HEK293 (cell line): ENCODE results near the gene CACNA1C.

Source experiments
- CTCF ChIA-PET: fragments of 350-600 bp; formaldehyde crosslinking; extraction: SDS; loops from one replicate; lab custom pipeline; 2021; ENCODE audit warnings: antibody characterized with exemption; lab: Yijun Ruan, JAX
- POLR2A ChIA-PET: fragments of 300-600 bp; formaldehyde crosslinking; extraction: SDS; loops from one replicate; lab custom pipeline; 2020; ENCODE audit warnings: antibody characterized with exemption, inconsistent platforms; lab: Yijun Ruan, JAX
- H3K27ac ChIP-seq: fragments of 200-500 bp; sonication (Bioruptor generic); 2 replicates; pipeline ENCODE4 v1.5.1; 2014; ENCODE audit warnings: low read depth, low read length, control low read depth, inconsistent platforms; ENCODE audit errors: extremely low read depth
- H3K36me3 ChIP-seq, 2 experiments: fragments of 200-500 bp in 1 of 2; sonication (Bioruptor generic) in 1 of 2; 1 replicate in 1 of 2; 2 replicates in 1 of 2; pipeline ENCODE4 v1.5.1; 2014 to 2017; ENCODE audit warnings: inconsistent platforms in 2 of 2, low read length in 2 of 2; ENCODE audit not compliant: control insufficient read depth in 2 of 2, insufficient read depth in 1 of 2
- H3K4me1 ChIP-seq: fragments of 200-500 bp; sonication (Bioruptor generic); 2 replicates; pipeline ENCODE4 v1.5.1; 2014; ENCODE audit warnings: mild to moderate bottlenecking, low read length, inconsistent platforms; ENCODE audit not compliant: control insufficient read depth, insufficient read depth
- H3K4me3 ChIP-seq: 2 replicates; pipeline ENCODE4 v1.5.1; 2011; ENCODE audit warnings: low read depth, mild to moderate bottlenecking, control low read depth, low read length, moderate library complexity
- H3K9me3 ChIP-seq: fragments of 200-500 bp; sonication (Bioruptor generic); 2 replicates; pipeline ENCODE4 v1.5.1; 2014; ENCODE audit warnings: low read depth, low read length, inconsistent platforms; ENCODE audit not compliant: control insufficient read depth, insufficient read depth
- HIC1 ChIP-seq: fragments of 450-650 bp; formaldehyde crosslinking; IDR thresholded peaks from 2 replicates; pipeline ENCODE4 v1.5.1; 2016; ENCODE audit warnings: missing biosample characterization, missing genetic modification characterization
- PATZ1 ChIP-seq: fragments of 450-650 bp; formaldehyde crosslinking; IDR thresholded peaks from 2 replicates; pipeline ENCODE4 v1.5.1; 2016; ENCODE audit warnings: missing biosample characterization, missing genetic modification characterization
- REPIN1 ChIP-seq: fragments of 450-650 bp; formaldehyde crosslinking; IDR thresholded peaks from 2 replicates; pipeline ENCODE4 v1.5.1; 2017; ENCODE audit warnings: missing biosample characterization, missing genetic modification characterization, low read depth
- TRIM28 ChIP-seq: IDR thresholded peaks from 2 replicates; pipeline ENCODE4 v1.6.1; 2011; ENCODE audit warnings: low read length, control low read depth, borderline replicate concordance
- ZIC2 ChIP-seq: fragments of 450-650 bp; formaldehyde crosslinking; IDR thresholded peaks from 2 replicates; pipeline ENCODE4 v1.5.1; 2016; ENCODE audit warnings: missing biosample characterization, missing genetic modification characterization
- ZNF670 ChIP-seq: fragments of 450-650 bp; formaldehyde crosslinking; IDR thresholded peaks from 2 replicates; pipeline ENCODE4 v1.5.1; 2016; ENCODE audit warnings: missing biosample characterization, missing genetic modification characterization, low read depth
- ZNF791 ChIP-seq: fragments of 450-650 bp; formaldehyde crosslinking; IDR thresholded peaks from 2 replicates; pipeline ENCODE4 v1.5.1; 2016; ENCODE audit warnings: missing biosample characterization, missing genetic modification characterization
- ZNF830 ChIP-seq: fragments of 450-650 bp; IDR thresholded peaks from 2 replicates; pipeline ENCODE4 v1.5.0; 2018; ENCODE audit warnings: missing biosample characterization, missing genetic modification characterization, low read depth, mild to moderate bottlenecking, moderate library complexity
- TF ChIP-seq, protein P1 (sequence below): fragments of 450-650 bp; formaldehyde crosslinking; IDR thresholded peaks from 2 replicates; pipeline ENCODE4 v1.5.1; 2016; ENCODE audit warnings: missing biosample characterization, missing genetic modification characterization, low read depth

CACNA1C gene

GRCh38 chr12:2411011-2411410 lies 358.2 kb downstream of the CACNA1C start (continued):
- TF ChIP-seq HIC1 (no peak), ZNF830 (tag by site-specific recombination) (no peak), ZNF670 (tag by site-specific recombination) (no peak)
- TF ChIP-seq, protein P1, sequence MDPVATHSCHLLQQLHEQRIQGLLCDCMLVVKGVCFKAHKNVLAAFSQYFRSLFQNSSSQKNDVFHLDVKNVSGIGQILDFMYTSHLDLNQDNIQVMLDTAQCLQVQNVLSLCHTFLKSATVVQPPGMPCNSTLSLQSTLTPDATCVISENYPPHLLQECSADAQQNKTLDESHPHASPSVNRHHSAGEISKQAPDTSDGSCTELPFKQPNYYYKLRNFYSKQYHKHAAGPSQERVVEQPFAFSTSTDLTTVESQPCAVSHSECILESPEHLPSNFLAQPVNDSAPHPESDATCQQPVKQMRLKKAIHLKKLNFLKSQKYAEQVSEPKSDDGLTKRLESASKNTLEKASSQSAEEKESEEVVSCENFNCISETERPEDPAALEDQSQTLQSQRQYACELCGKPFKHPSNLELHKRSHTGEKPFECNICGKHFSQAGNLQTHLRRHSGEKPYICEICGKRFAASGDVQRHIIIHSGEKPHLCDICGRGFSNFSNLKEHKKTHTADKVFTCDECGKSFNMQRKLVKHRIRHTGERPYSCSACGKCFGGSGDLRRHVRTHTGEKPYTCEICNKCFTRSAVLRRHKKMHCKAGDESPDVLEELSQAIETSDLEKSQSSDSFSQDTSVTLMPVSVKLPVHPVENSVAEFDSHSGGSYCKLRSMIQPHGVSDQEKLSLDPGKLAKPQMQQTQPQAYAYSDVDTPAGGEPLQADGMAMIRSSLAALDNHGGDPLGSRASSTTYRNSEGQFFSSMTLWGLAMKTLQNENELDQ (tag by site-specific recombination) = no peak

- Histone ChIP-seq H3K36me3 (no peaks in the 10 kb centered on the region), H3K4me1 (no peaks in the 10 kb centered on the region), H3K27ac (no peak overlapping the region), H3K4me3 (no peak overlapping the region), H3K9me3 (no peaks in the 10 kb centered on the region)
- ChIA-PET POLR2A (no interaction called here), CTCF (interaction anchor here (1.2 to 1.6 kb wide), 2 partner anchors 16 to 17 kb away, joined by 3 to 6 read pairs; no protein-coding TSS in a partner anchor)
- TF ChIP-seq TRIM28 = no peak
- TF ChIP-seq ZIC2 (tag by site-specific recombination) = peak; percentile 77
Observed at GRCh38 chr12:2411616-2412304, 359.0 kb downstream of the CACNA1C start.

DNA sequence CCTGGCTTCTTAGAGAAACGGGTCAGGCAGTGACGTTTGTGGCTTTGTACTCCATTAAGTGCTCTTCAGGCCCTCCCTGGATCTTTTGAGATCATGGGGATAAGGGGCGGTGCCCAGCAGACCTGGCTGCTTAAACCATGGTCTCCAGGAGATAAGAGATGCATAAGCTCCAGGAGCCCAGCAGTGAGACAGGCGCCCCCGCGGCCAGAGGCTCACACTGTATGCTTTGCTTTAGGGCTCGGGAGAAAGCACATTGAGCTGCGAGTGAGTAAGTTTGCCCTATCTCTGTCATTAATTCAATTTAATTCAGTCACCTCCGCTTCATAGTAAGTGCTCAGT lies 359.5 kb downstream of the CACNA1C start:
- no peak overlapping the region for H3K27ac ChIP-seq
- ChIA-PET POLR2A (no interaction called here), CTCF (interaction anchor here (1.2 kb wide), 1 partner anchor 17 kb away, joined by 6 read pairs; no protein-coding TSS in a partner anchor)
- TF ChIP-seq PATZ1 (tag by site-specific recombination) (no peak), ZIC2 (tag by site-specific recombination) (peak; percentile 38; the same call in 1 of the 2 replicates)
- H3K4me3 ChIP-seq = no peak overlapping the region
- H3K4me1 ChIP-seq = no peaks in the 10 kb centered on the region
- no peaks in the 10 kb centered on the region for H3K9me3 ChIP-seq
- no peaks in the 10 kb centered on the region for H3K36me3 ChIP-seq

- ChIA-PET POLR2A (no interaction called here), CTCF (interaction anchor here (1.2 kb wide), 1 partner anchor 17 kb away, joined by 4 read pairs; no protein-coding TSS in a partner anchor)
- H3K4me1 ChIP-seq = no peaks in the 10 kb centered on the region
- no peak overlapping the region for H3K4me3 ChIP-seq
- no peak overlapping the region for H3K27ac ChIP-seq
- no peaks in the 10 kb centered on the region for H3K9me3 ChIP-seq
- no peaks in the 10 kb centered on the region for H3K36me3 ChIP-seq
- TF ChIP-seq ZNF791 (tag by site-specific recombination) (no peak), REPIN1 (no peak)
- TF ChIP-seq, all 188 proteins: peak for 0
Observed at GRCh38 chr12:2413301-2413700, 360.5 kb downstream of the CACNA1C start.
